ENCODE results near the gene PRR36.
"Not testable (repeated sequence)": the region's sequence is repeated elsewhere in the genome, so short reads cannot be mapped to it uniquely, and the experiment has no call there.

PRR36 gene

GRCh38 chr19:7870571-7871436 lies 3.4 kb downstream of the PRR36 start:
- peak; percentile 5 to 41 for DNase-seq

GRCh38 chr19:7869910-7870511 lies 4.2 kb downstream of the PRR36 start:
- DNase-seq, result peak; percentile 12 to 47

- peak in 1 of 2 experiments; percentile 35 for DNase-seq
Measured at GRCh38 chr19:7869453-7869909, 4.7 kb downstream of the PRR36 start.

- peak; percentile 25 to 43 for DNase-seq
Measured at GRCh38 chr19:7868671-7869452, 5.3 kb downstream of the PRR36 start.

GRCh38 chr19:7868326-7868670 lies 5.9 kb downstream of the PRR36 start:
- no peak for DNase-seq

GRCh38 chr19:7867092-7867844 lies 6.9 kb downstream of the PRR36 start:
- DNase-seq, result no peak

GRCh38 chr19:7866399-7867091 lies 7.6 kb downstream of the PRR36 start:
- no peak for DNase-seq

GRCh38 chr19:7865262-7865911 lies 8.8 kb downstream of the PRR36 start:
- no peak for DNase-seq

GRCh38 chr19:7864690-7865074 lies 9.5 kb downstream of the PRR36 start:
- no peak for DNase-seq

- DNase-seq, result no peak
Measured at GRCh38 chr19:7863971-7864689, 10.1 kb downstream of the PRR36 start.

GRCh38 chr19:7863157-7863970 lies 10.8 kb downstream of the PRR36 start:
- no peak for DNase-seq

GRCh38 chr19:7862413-7862951 lies 11.7 kb downstream of the PRR36 start:
- DNase-seq, result peak; percentile 56 to 63

GRCh38 chr19:7861619-7862412 lies 12.4 kb downstream of the PRR36 start:
- DNase-seq, result no peak

GRCh38 chr19:7860714-7861618 lies 13.2 kb downstream of the PRR36 start:
- no peak for DNase-seq

GRCh38 chr19:7859831-7860713 lies 14.1 kb downstream of the PRR36 start:
- no peak for DNase-seq

GRCh38 chr19:7859087-7859486 lies 15.1 kb downstream of the PRR36 start:
- not testable (repeated sequence) for DNase-seq
